Neural crest cell (in vitro differentiated cells): ENCODE measurements around the gene GLP1R. TPM values are rescaled to one million over a fixed set of nuclear protein-coding genes. Genes with fewer than 3 reads are reported as not detected.

Experiments used
- DNase-seq: peaks from one replicate; pipeline ENCODE4 v3.0.0; 2021; ENCODE audit warnings: low read depth, mixed read lengths, low spot score
- H3K27ac Mint-ChIP-seq: one replicate; pipeline ENCODE4 v1.8.0; 2021; ENCODE audit warnings: mild to moderate bottlenecking, mixed read lengths; ENCODE audit not compliant: unreplicated experiment
- H3K27me3 Mint-ChIP-seq: 2 replicates; pipeline ENCODE4 v1.8.0; 2021; ENCODE audit warnings: low read depth, mild to moderate bottlenecking, mixed read lengths
- H3K36me3 Mint-ChIP-seq: 2 replicates; pipeline ENCODE4 v1.8.0; 2021; ENCODE audit warnings: low read depth, mild to moderate bottlenecking, mixed read lengths
- H3K4me1 Mint-ChIP-seq: 2 replicates; pipeline ENCODE4 v1.8.0; 2021; ENCODE audit warnings: mixed read lengths
- H3K4me3 Mint-ChIP-seq: one replicate; pipeline ENCODE4 v1.8.0; 2021; ENCODE audit warnings: mild to moderate bottlenecking, mixed read lengths
- H3K9me3 Mint-ChIP-seq: 2 replicates; pipeline ENCODE4 v1.8.0; 2021; ENCODE audit warnings: mixed read lengths
- total RNA-seq: library from RNA; stranded (reverse); gene quantifications from 2 replicates; pipeline ENCODE4 v1.2.1, GENCODE V29; 2021
- TF ChIP-seq, protein P1 (sequence below): fragments of 200-600 bp; sonication (generic); conservative IDR thresholded peaks from 2 replicates; pipeline ENCODE4 v1.5.0; 2021; ENCODE audit warnings: antibody characterized with exemption, mild to moderate bottlenecking

GLP1R gene
- total RNA-seq, 1 donor from 2014 or later = 0.65 TPM

DNA sequence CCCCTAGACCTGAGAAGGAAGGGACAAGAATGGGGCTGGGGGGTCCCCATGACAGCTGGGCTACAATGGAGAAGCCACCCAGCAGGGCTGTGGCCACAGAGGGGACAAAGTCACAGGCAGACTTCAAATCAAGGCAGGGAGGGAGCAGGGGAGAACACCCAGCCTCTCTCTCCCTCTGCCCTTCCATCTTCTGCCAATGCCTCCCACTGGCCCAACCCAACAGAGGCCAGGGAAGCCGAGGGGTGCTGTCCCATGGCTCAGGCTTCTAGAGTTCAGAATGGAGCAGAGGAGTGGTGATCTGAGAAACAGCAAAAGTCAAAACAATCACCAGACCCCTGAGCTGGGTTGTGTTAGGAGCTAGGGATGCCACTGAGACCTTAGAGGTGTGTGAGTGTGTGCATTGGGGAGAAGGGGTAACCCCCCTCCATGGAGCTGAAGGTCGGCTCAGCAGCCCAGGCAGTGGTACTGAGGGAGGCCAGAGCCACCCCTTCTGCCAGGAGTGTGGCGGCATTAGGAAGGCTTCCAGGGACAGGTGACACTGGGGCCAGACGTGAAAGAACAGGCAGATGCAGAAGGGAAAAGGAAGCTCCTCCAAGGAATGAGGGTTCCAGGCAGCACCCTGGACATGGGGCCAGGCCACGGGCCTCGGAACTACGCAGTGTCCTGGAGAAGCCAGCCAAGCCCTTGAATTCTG, 12.0 kb downstream of the GLP1R start:
- Mint-ChIP-seq H3K36me3 (no peaks in the 10 kb centered on the region), H3K4me1 (no peaks in the 10 kb centered on the region), H3K27ac (no peak overlapping the region), H3K4me3 (no peak overlapping the region), H3K27me3 (peaks cover 9% of the 10 kb centered on the region), H3K9me3 (no peaks in the 10 kb centered on the region)
- TF ChIP-seq, protein P1, sequence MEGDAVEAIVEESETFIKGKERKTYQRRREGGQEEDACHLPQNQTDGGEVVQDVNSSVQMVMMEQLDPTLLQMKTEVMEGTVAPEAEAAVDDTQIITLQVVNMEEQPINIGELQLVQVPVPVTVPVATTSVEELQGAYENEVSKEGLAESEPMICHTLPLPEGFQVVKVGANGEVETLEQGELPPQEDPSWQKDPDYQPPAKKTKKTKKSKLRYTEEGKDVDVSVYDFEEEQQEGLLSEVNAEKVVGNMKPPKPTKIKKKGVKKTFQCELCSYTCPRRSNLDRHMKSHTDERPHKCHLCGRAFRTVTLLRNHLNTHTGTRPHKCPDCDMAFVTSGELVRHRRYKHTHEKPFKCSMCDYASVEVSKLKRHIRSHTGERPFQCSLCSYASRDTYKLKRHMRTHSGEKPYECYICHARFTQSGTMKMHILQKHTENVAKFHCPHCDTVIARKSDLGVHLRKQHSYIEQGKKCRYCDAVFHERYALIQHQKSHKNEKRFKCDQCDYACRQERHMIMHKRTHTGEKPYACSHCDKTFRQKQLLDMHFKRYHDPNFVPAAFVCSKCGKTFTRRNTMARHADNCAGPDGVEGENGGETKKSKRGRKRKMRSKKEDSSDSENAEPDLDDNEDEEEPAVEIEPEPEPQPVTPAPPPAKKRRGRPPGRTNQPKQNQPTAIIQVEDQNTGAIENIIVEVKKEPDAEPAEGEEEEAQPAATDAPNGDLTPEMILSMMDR = no peak
- DNase-seq = no peak

DNA sequence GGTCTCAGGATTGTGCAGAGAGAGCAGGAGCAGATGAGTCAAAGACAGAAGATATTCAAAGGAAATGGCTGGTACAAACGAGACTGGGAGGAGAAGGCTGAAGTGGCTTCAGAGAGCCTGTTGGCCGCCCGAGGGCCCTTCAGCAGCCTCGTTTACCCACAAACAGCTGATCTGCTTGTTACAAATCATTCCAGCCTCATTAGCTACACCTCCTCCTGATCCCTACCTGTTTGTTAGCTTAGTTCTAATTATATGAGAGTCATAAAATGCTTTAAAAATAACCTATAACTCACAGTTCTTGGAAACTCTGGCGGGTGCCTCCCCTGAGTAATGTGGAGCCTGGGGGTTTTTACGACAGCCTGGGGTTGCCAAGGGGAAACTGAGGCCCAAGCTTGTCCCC, 12.6 kb downstream of the GLP1R start:
- no peaks in the 10 kb centered on the region for H3K4me1 Mint-ChIP-seq
- no peak for DNase-seq
- H3K9me3 Mint-ChIP-seq = no peaks in the 10 kb centered on the region
- no peak overlapping the region for H3K27ac Mint-ChIP-seq
- no peaks in the 10 kb centered on the region for H3K36me3 Mint-ChIP-seq
- H3K27me3 Mint-ChIP-seq = peaks cover 9% of the 10 kb centered on the region
- TF ChIP-seq, protein P1 = no peak
- H3K4me3 Mint-ChIP-seq = no peak overlapping the region

DNA sequence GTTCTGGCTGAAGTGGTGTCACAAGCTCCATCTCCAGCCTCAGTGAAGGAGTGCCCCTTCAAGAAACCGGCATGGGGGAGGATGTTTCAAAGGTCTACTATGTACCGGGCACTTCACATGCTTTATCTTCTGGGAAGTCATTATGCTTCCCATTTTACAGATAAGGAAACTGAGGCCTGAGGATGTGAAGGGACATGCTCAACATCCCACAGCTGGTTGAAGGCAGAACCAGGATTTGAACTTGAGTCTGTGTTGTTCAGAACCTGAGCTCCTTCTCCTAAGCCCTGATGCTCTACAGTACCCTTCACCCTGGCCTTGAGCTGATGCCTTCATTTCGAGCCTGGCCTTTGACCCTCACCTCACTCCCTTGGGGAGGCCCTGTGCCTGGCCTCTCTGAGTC, 13.0 kb downstream of the GLP1R start:
- no peak for DNase-seq
- H3K27ac Mint-ChIP-seq = no peak overlapping the region
- H3K9me3 Mint-ChIP-seq = no peaks in the 10 kb centered on the region
- TF ChIP-seq, protein P1 = no peak
- no peaks in the 10 kb centered on the region for H3K4me1 Mint-ChIP-seq
- no peak overlapping the region for H3K4me3 Mint-ChIP-seq
- peaks cover 9% of the 10 kb centered on the region for H3K27me3 Mint-ChIP-seq
- no peaks in the 10 kb centered on the region for H3K36me3 Mint-ChIP-seq

DNA sequence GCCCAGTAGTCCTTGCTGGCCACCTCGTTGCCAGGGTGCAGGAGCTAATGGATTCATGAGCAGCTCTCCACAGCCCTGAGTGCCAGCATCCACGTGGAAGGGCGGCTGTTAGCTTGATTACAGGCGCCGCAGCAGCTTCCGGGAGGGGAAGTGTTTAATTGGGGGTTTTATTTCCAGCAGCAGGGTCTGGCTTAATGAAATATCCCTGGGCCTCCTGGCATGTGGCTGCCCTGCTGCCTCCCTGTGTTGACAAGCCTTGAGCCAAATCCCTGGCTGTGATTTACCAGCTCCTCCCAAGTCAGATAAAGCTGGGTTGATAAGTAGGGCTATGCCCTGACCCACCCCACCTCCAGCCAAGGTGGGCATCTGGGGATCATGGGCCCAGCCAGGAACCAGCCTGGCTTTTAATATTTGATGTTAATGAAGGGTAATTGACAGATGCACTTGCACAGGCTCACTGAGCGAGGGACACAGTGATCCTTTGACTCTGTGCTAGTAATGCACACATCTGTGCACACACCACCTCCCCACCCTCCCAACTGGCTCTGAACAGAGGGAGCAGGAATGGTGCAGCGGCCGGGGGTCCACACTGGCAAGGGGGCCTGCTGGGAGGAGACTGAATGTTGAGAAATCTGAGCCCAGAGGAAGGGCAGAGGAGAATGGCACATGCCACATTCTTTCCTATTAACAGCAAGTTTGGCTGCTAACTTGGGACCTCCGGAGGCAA, 13.6 kb downstream of the GLP1R start:
- H3K36me3 Mint-ChIP-seq = no peaks in the 10 kb centered on the region
- H3K27ac Mint-ChIP-seq = peak overlapping the region; percentile 63
- H3K4me1 Mint-ChIP-seq = no peaks in the 10 kb centered on the region
- TF ChIP-seq, protein P1 = no peak
- peaks cover 9% of the 10 kb centered on the region for H3K27me3 Mint-ChIP-seq
- no peak for DNase-seq
- no peak overlapping the region for H3K4me3 Mint-ChIP-seq
- H3K9me3 Mint-ChIP-seq = no peaks in the 10 kb centered on the region

DNA sequence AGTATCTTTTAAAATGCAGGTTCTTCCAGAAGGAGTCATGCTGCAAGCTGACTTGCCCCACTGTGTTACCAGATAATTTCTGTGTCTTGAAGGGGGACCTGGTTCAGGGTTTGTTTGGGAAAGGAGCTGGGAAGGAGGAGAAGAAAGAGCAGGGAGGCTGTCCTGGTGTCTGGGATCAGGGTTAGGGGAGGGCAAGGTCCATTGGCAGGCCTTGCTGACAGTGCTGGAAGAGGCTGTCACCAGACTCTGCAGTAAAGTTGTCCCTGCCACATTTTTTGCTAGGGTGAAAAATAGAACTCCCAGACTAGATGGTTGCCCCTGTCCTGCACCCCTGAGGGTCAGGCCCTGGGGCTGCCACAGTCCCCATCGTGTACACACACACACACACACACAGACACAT, 14.9 kb downstream of the GLP1R start:
- Mint-ChIP-seq H3K36me3 (no peaks in the 10 kb centered on the region), H3K4me1 (no peaks in the 10 kb centered on the region), H3K27ac (no peak overlapping the region), H3K9me3 (no peaks in the 10 kb centered on the region), H3K4me3 (no peak overlapping the region), H3K27me3 (peaks cover 9% of the 10 kb centered on the region)
- no peak for DNase-seq
- TF ChIP-seq, protein P1 = no peak
